ENCODE data around the gene FAM241B.

Gene FAM241B

GRCh38 chr10:69647819-69648218 lies 17.8 kb downstream of the FAM241B start:
- DNase-seq (ENCODE audit: low read depth in 2 of 2): no peak
- no peak overlapping the region for H3K4me3 ChIP-seq (replicated peaks in 1 of 2; ENCODE audit: low read depth in 2 of 2, low read length in 2 of 2)
- no peak for TF ChIP-seq CTCF (IDR thresholded peaks at IDR 0.05; ENCODE audit: low read depth, low read length)

- no peak overlapping the region for H3K4me3 ChIP-seq (replicated peaks in 1 of 2; ENCODE audit: low read depth in 2 of 2, low read length in 2 of 2)
- TF ChIP-seq CTCF (IDR thresholded peaks at IDR 0.05; ENCODE audit: low read depth, low read length): no peak
- DNase-seq (ENCODE audit: low read depth in 2 of 2): no peak
Observed at GRCh38 chr10:69648461-69648860, 18.4 kb downstream of the FAM241B start.

- no peak for DNase-seq (ENCODE audit: low read depth in 2 of 2)
- no peak overlapping the region for H3K4me3 ChIP-seq (replicated peaks in 1 of 2; ENCODE audit: low read depth in 2 of 2, low read length in 2 of 2)
- TF ChIP-seq CTCF (IDR thresholded peaks at IDR 0.05; ENCODE audit: low read depth, low read length): no peak
Observed at GRCh38 chr10:69649786-69650550, 19.9 kb downstream of the FAM241B start.

- DNase-seq (ENCODE audit: low read depth in 2 of 2): no peak
Observed at GRCh38 chr10:69650589-69651261, 20.7 kb downstream of the FAM241B start.

GRCh38 chr10:69651362-69651761 lies 21.3 kb downstream of the FAM241B start:
- TF ChIP-seq CTCF (IDR thresholded peaks at IDR 0.05; ENCODE audit: low read depth, low read length): no peak
- no peak for DNase-seq (ENCODE audit: low read depth in 2 of 2)
- H3K4me3 ChIP-seq (replicated peaks in 1 of 2; ENCODE audit: low read depth in 2 of 2, low read length in 2 of 2): no peak overlapping the region

More at GRCh38 chr10:69650589-69651261, 20.7 kb downstream of the FAM241B start:
- no peak overlapping the region for H3K4me3 ChIP-seq (replicated peaks in 1 of 2; ENCODE audit: low read depth in 2 of 2, low read length in 2 of 2)
- no peak for TF ChIP-seq CTCF (IDR thresholded peaks at IDR 0.05; ENCODE audit: low read depth, low read length)

GRCh38 chr10:69652111-69652856 lies 22.2 kb downstream of the FAM241B start:
- no peak for DNase-seq (ENCODE audit: low read depth in 2 of 2)
- no peak overlapping the region for H3K4me3 ChIP-seq (replicated peaks in 1 of 2; ENCODE audit: low read depth in 2 of 2, low read length in 2 of 2)
- no peak for TF ChIP-seq CTCF (IDR thresholded peaks at IDR 0.05; ENCODE audit: low read depth, low read length)

Measured in cardiac fibroblast (primary cell).